Osteoblast (primary cell): ENCODE measurements around the gene PTAFR. TPM values are rescaled to one million over a fixed set of nuclear protein-coding genes. Genes with fewer than 3 reads are reported as not detected.

Experiments used
- DNase-seq: peaks from one replicate; pipeline ENCODE4 v3.0.0; 2011; ENCODE audit warnings: low spot score, mixed read lengths; ENCODE audit not compliant: insufficient read length; ENCODE audit errors: missing footprints
- H2AFZ ChIP-seq: 2 replicates; pipeline ENCODE4 v1.6.0; 2011; ENCODE audit warnings: mild to moderate bottlenecking, low read length
- H3K27ac ChIP-seq: 2 replicates; pipeline ENCODE4 v1.5.1; 2011; ENCODE audit warnings: mild to moderate bottlenecking, low read depth, low read length, moderate library complexity
- H3K27me3 ChIP-seq: 2 replicates; pipeline ENCODE4 v1.6.0; 2012; ENCODE audit warnings: mild to moderate bottlenecking, control low read depth, inconsistent platforms, low read length, moderate library complexity; ENCODE audit not compliant: insufficient read depth
- H3K36me3 ChIP-seq: 2 replicates; pipeline ENCODE4 v1.5.1; 2011; ENCODE audit warnings: mild to moderate bottlenecking, low read length, control low read depth, moderate library complexity; ENCODE audit not compliant: insufficient read depth
- H3K4me1 ChIP-seq: 2 replicates; pipeline ENCODE4 v1.5.1; 2011; ENCODE audit warnings: mild to moderate bottlenecking, low read length, control low read depth, moderate library complexity; ENCODE audit not compliant: insufficient read depth
- H3K4me2 ChIP-seq: 2 replicates; pipeline ENCODE4 v1.6.0; 2011; ENCODE audit warnings: mild to moderate bottlenecking, low read length; ENCODE audit not compliant: insufficient read depth
- H3K4me3 ChIP-seq: fragments of 200-600 bp; sonication (generic); 3 replicates; pipeline ENCODE4 v1.5.1; 2012; ENCODE audit warnings: mild to moderate bottlenecking, low read length, inconsistent platforms; ENCODE audit not compliant: insufficient read depth
- H3K79me2 ChIP-seq: 2 replicates; pipeline ENCODE4 v1.6.0; 2012; ENCODE audit warnings: mild to moderate bottlenecking, low read length, control low read depth, inconsistent platforms; ENCODE audit not compliant: insufficient read depth
- H3K9me3 ChIP-seq: 2 replicates; pipeline ENCODE4 v1.5.1; 2011; ENCODE audit warnings: low read depth, low read length, control low read depth
- H4K20me1 ChIP-seq: 2 replicates; pipeline ENCODE4 v1.6.0; 2012; ENCODE audit warnings: mild to moderate bottlenecking, low read length, control low read depth; ENCODE audit not compliant: insufficient read depth
- total RNA-seq: library from RNA; depleted of rRNA; stranded (reverse); fragments of >200 nt; gene quantifications from 2 replicates; pipeline ENCODE4 v1.2.3, GENCODE V29; 2012
- TF ChIP-seq, protein P1 (sequence below): IDR thresholded peaks from 2 replicates; pipeline ENCODE4 v1.5.1; 2011; ENCODE audit warnings: mild to moderate bottlenecking, low read depth, low read length, moderate library complexity; ENCODE audit errors: extremely low read depth

The PTAFR gene
- total RNA-seq, 1 donor = under 0.01 TPM

DNA sequence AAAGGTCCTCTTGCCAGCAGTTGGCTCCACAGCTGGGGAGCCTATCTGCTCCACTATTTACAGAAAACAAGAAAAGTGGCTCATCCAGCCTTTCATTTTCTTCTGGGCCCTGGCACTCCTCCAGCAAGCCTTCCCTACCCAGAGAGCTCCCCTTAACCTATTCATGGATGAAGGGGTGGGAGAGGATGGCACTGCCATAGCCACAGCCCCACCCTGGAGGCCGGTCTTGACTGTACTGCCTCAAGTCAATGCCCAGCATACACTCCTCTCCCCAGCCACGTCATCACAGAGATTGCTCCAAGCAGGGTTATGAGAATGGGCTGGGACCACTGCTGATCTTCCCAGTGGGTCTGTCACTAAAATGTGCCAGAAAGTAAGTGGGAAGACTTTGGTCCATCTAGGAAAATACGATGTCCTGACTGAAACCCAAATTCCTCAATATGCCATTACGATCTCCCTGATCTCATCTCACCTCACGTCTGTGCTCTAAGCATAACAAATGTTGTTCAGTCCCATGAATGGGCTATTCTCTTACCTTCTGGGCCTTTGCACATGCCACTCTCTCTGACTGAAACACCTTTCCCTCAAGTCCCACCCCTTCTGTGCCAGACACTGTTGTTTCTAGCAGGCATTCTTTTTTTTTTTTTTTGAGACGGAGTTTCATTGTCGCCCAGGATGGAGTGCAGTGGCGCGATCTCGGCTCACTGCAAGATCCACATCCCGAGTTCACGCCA is 21.4 kb upstream of the PTAFR start:
- TF ChIP-seq, protein P1, sequence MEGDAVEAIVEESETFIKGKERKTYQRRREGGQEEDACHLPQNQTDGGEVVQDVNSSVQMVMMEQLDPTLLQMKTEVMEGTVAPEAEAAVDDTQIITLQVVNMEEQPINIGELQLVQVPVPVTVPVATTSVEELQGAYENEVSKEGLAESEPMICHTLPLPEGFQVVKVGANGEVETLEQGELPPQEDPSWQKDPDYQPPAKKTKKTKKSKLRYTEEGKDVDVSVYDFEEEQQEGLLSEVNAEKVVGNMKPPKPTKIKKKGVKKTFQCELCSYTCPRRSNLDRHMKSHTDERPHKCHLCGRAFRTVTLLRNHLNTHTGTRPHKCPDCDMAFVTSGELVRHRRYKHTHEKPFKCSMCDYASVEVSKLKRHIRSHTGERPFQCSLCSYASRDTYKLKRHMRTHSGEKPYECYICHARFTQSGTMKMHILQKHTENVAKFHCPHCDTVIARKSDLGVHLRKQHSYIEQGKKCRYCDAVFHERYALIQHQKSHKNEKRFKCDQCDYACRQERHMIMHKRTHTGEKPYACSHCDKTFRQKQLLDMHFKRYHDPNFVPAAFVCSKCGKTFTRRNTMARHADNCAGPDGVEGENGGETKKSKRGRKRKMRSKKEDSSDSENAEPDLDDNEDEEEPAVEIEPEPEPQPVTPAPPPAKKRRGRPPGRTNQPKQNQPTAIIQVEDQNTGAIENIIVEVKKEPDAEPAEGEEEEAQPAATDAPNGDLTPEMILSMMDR = no peak
- Histone ChIP-seq H3K4me2 (no peak overlapping the region), H3K9me3 (no peaks in the 10 kb centered on the region)

DNA sequence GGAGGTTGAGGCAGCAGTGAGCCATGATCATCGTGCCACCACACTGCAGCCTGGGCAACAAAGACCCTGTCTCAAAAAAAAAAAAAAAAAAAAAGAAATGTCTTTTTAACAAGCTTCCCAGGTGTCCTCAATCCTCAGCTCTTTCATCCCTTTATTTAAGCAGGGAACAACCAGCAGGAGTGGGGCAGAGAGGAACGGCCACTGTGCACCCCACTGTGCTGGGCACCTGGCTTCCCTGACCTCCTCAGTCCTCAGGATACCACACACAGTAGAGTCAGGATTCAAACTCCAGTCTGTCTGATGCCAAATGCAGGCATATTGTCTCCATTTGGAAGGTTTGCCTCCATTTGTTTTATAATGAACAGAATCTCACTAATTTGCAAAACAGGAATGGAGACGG is 19.8 kb upstream of the PTAFR start:
- H3K4me2 ChIP-seq = no peak overlapping the region
- no peaks in the 10 kb centered on the region for H3K4me1 ChIP-seq
- no peak for DNase-seq
- no peak overlapping the region for H2AFZ ChIP-seq
- H4K20me1 ChIP-seq = no peaks in the 10 kb centered on the region
- H3K27ac ChIP-seq = no peak overlapping the region
- peaks cover 23% of the 10 kb centered on the region for H3K36me3 ChIP-seq
- H3K9me3 ChIP-seq = no peaks in the 10 kb centered on the region
- TF ChIP-seq, protein P1 = no peak
- no peak overlapping the region for H3K4me3 ChIP-seq
- H3K79me2 ChIP-seq = no peaks in the 10 kb centered on the region
- no peaks in the 10 kb centered on the region for H3K27me3 ChIP-seq

More for the DNA sequence above, 21.4 kb upstream of the PTAFR start:
- peaks cover 31% of the 10 kb centered on the region for H3K36me3 ChIP-seq
- no peak overlapping the region for H3K4me3 ChIP-seq
- no peaks in the 10 kb centered on the region for H3K27me3 ChIP-seq
- no peaks in the 10 kb centered on the region for H4K20me1 ChIP-seq
- no peaks in the 10 kb centered on the region for H3K79me2 ChIP-seq
- no peak for DNase-seq
- H3K27ac ChIP-seq = no peak overlapping the region
- H2AFZ ChIP-seq = no peak overlapping the region
- H3K4me1 ChIP-seq = no peaks in the 10 kb centered on the region

DNA sequence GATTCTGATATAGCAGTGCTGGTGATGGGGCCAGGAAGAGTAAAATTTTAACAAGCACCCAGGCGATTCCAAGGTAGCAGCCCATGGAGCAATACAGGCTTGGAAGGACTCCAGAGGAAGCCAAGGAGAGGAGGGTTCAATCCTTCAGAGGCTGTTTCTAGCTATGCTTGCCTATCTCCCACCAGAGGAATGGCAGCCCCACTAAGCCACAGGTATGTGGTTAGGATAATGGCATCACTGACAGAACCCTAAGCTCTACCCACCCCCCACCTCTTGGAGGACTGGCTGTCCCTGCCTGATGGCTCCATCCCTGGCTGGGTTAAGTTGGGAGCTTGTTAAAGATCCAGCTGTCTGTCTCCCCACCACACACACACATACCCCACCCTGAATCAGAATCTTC is 19.3 kb upstream of the PTAFR start:
- TF ChIP-seq, protein P1 = no peak
- H3K79me2 ChIP-seq = no peaks in the 10 kb centered on the region
- H3K27ac ChIP-seq = no peak overlapping the region
- H3K4me1 ChIP-seq = no peaks in the 10 kb centered on the region
- no peak overlapping the region for H3K4me2 ChIP-seq
- no peak overlapping the region for H3K4me3 ChIP-seq
- DNase-seq = peak; percentile 54
- H2AFZ ChIP-seq = no peak overlapping the region
- peaks cover 18% of the 10 kb centered on the region for H3K36me3 ChIP-seq
- no peaks in the 10 kb centered on the region for H3K9me3 ChIP-seq
- H3K27me3 ChIP-seq = no peaks in the 10 kb centered on the region
- no peaks in the 10 kb centered on the region for H4K20me1 ChIP-seq

DNA sequence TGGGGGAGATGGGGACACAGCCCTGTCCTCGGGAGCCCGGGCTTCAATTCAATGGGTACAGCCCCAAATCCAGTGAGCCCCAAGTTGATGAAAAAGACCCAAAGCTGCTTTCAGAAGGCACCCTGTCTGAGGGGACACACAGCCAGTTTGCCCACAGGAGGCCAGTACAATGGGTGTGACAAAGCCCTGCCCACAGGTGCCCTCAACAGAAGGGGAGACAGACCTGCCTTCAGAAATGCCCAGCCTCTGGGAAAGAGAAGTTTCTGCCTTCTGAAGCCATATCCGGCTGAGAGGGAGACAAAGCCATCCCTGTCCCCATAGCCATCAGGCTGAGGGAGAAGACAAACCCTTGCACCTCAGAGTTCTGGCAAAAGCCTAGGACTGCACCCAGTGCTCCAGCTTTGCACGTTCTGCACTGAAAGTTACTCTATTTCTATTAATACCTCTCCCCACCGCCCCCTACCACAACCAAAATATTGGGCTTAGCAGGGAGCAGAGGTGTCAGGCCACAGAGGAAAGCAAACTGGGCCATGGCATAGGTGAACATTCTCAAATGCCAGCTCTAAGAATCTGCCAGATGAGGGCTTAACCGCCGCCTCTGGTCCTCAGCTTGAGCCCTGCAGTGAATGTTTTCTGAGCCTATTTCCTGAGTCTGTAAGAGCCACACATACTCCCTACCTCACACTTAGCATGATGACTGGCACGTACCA is 18.0 kb upstream of the PTAFR start:
- no peak overlapping the region for H3K4me3 ChIP-seq
- H4K20me1 ChIP-seq = no peaks in the 10 kb centered on the region
- H2AFZ ChIP-seq = no peak overlapping the region
- no peaks in the 10 kb centered on the region for H3K79me2 ChIP-seq
- H3K27me3 ChIP-seq = no peaks in the 10 kb centered on the region
- no peak overlapping the region for H3K27ac ChIP-seq
- H3K4me1 ChIP-seq = no peaks in the 10 kb centered on the region
- no peaks in the 10 kb centered on the region for H3K9me3 ChIP-seq
- DNase-seq = peak; percentile 55
- H3K36me3 ChIP-seq = peaks cover 8% of the 10 kb centered on the region
- TF ChIP-seq, protein P1 = no peak
- no peak overlapping the region for H3K4me2 ChIP-seq
